Ishikawa (cell line): ENCODE data around the gene FBXO39.

ENCODE experiments used
- CEBPB ChIP-seq: IDR thresholded peaks from 2 replicates; pipeline ENCODE4 v1.6.1; 2012
- CREB1 ChIP-seq: IDR thresholded peaks from 2 replicates; pipeline ENCODE4 v1.6.1; 2012; ENCODE audit warnings: low read depth
- EGR1 ChIP-seq: IDR thresholded peaks from 2 replicates; pipeline ENCODE4 v1.6.1; 2012
- EP300 ChIP-seq: IDR thresholded peaks from 2 replicates; pipeline ENCODE4 v1.6.1; 2012; ENCODE audit warnings: borderline replicate concordance
- FOXM1 ChIP-seq: IDR thresholded peaks from 2 replicates; pipeline ENCODE4 v1.6.1; 2012; ENCODE audit warnings: low read depth, borderline replicate concordance
- NFIC ChIP-seq: IDR thresholded peaks from 2 replicates; pipeline ENCODE4 v1.6.1; 2012
- RAD21 ChIP-seq: IDR thresholded peaks from 2 replicates; pipeline ENCODE4 v1.6.1; 2012; ENCODE audit warnings: low read depth
- TAF1 ChIP-seq: IDR thresholded peaks from 2 replicates; pipeline ENCODE4 v1.6.1; 2012; ENCODE audit warnings: low read depth, mild to moderate bottlenecking
- TCF12 ChIP-seq: IDR thresholded peaks from 2 replicates; pipeline ENCODE4 v1.6.1; 2012; ENCODE audit warnings: low read depth
- TEAD4 ChIP-seq: IDR thresholded peaks from 2 replicates; pipeline ENCODE4 v1.6.1; 2012
- YY1 ChIP-seq: IDR thresholded peaks from 2 replicates; pipeline ENCODE4 v1.6.1; 2012; ENCODE audit warnings: low read depth
- ZBTB7A ChIP-seq: IDR thresholded peaks from 2 replicates; pipeline ENCODE4 v1.6.1; 2012; ENCODE audit warnings: low read depth
- TF ChIP-seq, protein P1 (sequence below): IDR thresholded peaks from 2 replicates; pipeline ENCODE4 v1.6.1; 2012; ENCODE audit warnings: low read depth, mild to moderate bottlenecking
- TF ChIP-seq, protein P2 (sequence below): IDR thresholded peaks from 2 replicates; pipeline ENCODE4 v1.6.1; 2012
- TF ChIP-seq, protein P3 (sequence below): IDR thresholded peaks from 2 replicates; pipeline ENCODE4 v1.6.1; 2012

FBXO39 gene

DNA sequence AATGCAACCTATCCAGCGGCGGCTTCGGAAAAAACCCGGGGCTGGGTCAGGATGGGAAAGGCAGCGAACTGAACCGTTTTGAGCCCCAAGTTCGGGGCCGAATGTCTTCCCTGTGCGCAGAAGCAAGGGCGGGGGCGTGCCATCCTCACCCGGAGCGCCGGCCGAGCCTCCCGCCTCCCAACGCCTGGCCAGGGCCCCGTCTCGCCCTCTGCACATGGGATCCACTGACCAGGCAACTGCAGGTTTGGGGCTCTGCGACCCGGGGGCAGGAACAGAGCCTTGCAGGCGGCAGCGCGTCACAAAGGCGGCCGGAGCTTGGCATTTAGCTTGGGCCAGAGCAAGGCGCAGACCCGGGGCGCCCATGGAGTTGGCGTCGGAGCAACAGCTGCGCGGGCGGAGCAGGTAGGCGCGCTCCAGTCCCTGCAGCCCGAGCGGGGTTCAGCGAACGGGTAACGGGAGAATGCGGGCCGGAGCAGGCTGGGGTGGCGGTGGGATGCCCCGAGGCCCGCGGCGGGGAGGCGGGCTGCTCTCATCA lies at the start of gene FBXO39:
FBXO39 (plus strand) TSS at position 345 of the 535 bp plus-strand sequence. CDS start 3,654 bp downstream, outside the sequence.
- TF ChIP-seq CREB1: no peak
- TF ChIP-seq, protein P1, sequence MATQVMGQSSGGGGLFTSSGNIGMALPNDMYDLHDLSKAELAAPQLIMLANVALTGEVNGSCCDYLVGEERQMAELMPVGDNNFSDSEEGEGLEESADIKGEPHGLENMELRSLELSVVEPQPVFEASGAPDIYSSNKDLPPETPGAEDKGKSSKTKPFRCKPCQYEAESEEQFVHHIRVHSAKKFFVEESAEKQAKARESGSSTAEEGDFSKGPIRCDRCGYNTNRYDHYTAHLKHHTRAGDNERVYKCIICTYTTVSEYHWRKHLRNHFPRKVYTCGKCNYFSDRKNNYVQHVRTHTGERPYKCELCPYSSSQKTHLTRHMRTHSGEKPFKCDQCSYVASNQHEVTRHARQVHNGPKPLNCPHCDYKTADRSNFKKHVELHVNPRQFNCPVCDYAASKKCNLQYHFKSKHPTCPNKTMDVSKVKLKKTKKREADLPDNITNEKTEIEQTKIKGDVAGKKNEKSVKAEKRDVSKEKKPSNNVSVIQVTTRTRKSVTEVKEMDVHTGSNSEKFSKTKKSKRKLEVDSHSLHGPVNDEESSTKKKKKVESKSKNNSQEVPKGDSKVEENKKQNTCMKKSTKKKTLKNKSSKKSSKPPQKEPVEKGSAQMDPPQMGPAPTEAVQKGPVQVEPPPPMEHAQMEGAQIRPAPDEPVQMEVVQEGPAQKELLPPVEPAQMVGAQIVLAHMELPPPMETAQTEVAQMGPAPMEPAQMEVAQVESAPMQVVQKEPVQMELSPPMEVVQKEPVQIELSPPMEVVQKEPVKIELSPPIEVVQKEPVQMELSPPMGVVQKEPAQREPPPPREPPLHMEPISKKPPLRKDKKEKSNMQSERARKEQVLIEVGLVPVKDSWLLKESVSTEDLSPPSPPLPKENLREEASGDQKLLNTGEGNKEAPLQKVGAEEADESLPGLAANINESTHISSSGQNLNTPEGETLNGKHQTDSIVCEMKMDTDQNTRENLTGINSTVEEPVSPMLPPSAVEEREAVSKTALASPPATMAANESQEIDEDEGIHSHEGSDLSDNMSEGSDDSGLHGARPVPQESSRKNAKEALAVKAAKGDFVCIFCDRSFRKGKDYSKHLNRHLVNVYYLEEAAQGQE: no peak
- no peak for TF ChIP-seq EP300
- TF ChIP-seq RAD21: no peak
- TF ChIP-seq EGR1: no peak
- no peak for TF ChIP-seq ZBTB7A
- no peak for TF ChIP-seq TEAD4
- no peak for TF ChIP-seq CEBPB
- no peak for TF ChIP-seq TCF12
- TF ChIP-seq YY1: no peak

DNA sequence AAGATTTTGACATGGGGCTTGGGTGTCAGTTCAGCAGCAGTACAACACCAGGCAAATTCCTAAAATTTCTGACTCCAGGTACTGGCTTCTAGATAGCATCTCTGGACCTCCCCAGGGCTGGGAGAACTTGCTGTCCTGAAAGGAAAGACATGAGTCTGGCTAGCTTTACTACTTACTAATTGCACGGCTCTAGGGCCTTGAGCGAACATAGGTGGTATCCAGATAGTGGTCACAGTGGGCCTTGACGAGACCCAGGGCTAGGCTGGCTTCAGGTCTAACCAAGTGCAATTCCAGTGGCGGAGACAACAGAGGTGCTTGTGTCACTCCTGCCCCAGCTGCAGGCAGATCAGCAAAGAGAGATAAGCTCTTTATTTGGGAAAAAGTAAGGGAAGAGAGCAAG lies 46.5 kb upstream of the FBXO39 start:
- no peak for TF ChIP-seq CEBPB
- no peak for TF ChIP-seq EGR1
- no peak for TF ChIP-seq TCF12
- TF ChIP-seq CREB1: no peak
- TF ChIP-seq EP300: no peak
- TF ChIP-seq NFIC: no peak
- TF ChIP-seq, protein P2, sequence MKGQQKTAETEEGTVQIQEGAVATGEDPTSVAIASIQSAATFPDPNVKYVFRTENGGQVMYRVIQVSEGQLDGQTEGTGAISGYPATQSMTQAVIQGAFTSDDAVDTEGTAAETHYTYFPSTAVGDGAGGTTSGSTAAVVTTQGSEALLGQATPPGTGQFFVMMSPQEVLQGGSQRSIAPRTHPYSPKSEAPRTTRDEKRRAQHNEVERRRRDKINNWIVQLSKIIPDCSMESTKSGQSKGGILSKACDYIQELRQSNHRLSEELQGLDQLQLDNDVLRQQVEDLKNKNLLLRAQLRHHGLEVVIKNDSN: no peak
- no peak for TF ChIP-seq TEAD4
- no peak for TF ChIP-seq YY1
- no peak for TF ChIP-seq FOXM1
- TF ChIP-seq, protein P1: no peak
- TF ChIP-seq TAF1: no peak
- no peak for TF ChIP-seq ZBTB7A

DNA sequence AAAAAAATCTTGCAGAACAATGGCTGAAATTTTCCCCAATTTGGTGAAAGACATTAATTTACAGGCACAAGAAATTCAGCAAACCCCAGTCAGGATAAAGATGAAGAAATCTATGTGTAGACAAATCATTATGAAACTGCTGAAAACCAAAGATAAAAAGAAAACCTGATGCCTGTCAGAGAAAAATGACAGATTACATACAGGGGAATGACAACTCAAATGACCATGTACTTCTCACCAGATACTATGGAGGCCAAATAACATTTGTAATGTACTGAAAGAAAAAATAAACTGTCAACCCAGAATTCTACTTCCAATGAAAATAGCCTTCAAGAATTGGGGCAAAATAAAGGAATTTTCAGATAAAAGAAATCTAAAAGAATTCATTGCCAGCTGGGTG lies 27.4 kb upstream of the FBXO39 start:
- TF ChIP-seq RAD21 (no peak), CREB1 (no peak)
- TF ChIP-seq, protein P1: no peak

DNA sequence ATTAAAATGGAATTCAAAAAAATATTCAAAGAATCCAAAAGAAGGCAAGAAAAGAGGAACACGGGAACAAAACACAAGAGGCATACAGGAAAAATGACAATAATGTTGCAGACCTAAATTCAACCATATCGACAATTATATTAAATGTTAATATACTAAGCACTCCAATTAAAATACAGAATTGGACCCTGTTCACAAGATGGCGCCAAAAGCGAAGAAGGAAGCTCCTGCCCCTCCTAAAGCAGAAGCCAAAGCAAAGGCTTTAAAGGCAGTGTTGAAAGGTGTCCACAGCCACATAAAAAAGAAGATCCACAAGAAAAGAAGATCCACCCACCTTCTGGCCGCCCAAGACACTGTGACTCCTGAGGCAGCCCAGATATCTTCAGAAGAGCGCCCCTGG lies 26.5 kb upstream of the FBXO39 start:
- no peak for TF ChIP-seq NFIC
- peak; percentile 24; the same call in 1 of the 2 replicates for TF ChIP-seq RAD21

DNA sequence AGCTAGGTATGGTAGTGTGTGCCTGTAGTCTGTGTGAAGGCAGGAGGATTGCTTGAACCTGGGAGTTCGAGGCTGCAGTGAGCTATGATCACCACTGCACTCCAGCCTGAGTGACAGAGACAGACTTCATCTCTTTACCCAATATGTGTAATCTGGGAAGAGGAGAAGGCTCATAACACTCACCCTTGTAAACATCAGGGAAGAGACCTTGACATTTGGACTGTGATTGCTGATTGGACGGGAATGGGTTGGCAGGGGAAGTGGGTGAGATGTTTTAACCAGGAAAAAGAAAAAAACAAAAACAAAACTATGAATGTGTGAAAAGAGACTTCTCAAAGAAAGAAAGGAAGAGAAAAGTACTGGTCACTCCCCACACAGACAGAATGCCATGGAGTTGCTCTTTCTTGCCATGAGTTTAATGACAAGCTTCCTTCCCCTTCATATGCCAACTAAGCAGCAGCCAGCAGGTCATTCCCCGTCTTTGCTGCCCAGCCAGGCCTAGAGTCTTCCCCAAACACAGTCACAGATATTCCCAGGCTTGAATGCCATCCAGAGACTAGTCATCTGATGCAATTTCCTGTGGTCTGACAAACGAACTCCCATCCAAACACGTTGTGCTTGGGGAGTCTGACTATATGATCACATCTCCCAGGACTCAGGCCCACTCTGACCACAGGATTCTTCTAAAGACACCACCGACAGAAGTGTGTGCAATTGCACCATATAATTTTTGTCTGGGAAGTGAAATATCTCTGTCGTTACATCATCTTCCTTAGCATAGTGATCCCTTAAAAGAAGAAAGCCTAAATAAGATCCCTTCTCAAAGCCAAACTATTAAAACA lies 23.7 kb upstream of the FBXO39 start:
- TF ChIP-seq EGR1: no peak
- TF ChIP-seq CREB1: no peak
- TF ChIP-seq TAF1: no peak
- no peak for TF ChIP-seq YY1
- no peak for TF ChIP-seq ZBTB7A
- TF ChIP-seq, protein P3, sequence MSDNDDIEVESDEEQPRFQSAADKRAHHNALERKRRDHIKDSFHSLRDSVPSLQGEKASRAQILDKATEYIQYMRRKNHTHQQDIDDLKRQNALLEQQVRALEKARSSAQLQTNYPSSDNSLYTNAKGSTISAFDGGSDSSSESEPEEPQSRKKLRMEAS: no peak
- no peak for TF ChIP-seq RAD21
- TF ChIP-seq EP300: no peak
- TF ChIP-seq CEBPB: no peak
- no peak for TF ChIP-seq FOXM1
